ENCODE data around the gene SCARB1.
A peak's percentile ranks its signal among the peaks of the same experiment; 100 is the strongest.

Gene SCARB1

DNA sequence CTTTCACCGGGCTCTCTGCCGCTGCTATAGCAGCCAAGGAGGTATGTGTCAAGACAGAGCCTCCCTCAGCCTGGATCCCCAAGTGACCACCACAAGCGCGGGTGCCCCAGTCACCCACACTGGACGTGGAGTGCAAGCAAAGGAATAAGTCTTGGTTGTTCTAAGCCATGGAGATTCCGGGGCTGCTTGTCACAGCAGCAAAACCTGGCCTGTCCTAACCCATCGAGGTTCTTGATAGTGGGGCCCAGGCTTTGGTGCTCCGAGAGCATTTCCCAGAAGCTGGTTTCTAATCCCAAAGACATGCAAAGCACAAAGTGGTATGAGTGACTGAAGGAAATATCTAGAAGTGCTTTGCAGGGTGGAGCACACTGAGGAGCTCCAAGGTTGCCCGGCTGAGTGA is 51.3 kb downstream of the SCARB1 start:
- TF ChIP-seq, protein P1, sequence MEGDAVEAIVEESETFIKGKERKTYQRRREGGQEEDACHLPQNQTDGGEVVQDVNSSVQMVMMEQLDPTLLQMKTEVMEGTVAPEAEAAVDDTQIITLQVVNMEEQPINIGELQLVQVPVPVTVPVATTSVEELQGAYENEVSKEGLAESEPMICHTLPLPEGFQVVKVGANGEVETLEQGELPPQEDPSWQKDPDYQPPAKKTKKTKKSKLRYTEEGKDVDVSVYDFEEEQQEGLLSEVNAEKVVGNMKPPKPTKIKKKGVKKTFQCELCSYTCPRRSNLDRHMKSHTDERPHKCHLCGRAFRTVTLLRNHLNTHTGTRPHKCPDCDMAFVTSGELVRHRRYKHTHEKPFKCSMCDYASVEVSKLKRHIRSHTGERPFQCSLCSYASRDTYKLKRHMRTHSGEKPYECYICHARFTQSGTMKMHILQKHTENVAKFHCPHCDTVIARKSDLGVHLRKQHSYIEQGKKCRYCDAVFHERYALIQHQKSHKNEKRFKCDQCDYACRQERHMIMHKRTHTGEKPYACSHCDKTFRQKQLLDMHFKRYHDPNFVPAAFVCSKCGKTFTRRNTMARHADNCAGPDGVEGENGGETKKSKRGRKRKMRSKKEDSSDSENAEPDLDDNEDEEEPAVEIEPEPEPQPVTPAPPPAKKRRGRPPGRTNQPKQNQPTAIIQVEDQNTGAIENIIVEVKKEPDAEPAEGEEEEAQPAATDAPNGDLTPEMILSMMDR (IDR thresholded peaks at IDR 0.05) = no peak
- TF ChIP-seq ZFX (IDR thresholded peaks at IDR 0.05; ENCODE audit: borderline replicate concordance) = no peak
- no peak overlapping the region for H3K27ac ChIP-seq

DNA sequence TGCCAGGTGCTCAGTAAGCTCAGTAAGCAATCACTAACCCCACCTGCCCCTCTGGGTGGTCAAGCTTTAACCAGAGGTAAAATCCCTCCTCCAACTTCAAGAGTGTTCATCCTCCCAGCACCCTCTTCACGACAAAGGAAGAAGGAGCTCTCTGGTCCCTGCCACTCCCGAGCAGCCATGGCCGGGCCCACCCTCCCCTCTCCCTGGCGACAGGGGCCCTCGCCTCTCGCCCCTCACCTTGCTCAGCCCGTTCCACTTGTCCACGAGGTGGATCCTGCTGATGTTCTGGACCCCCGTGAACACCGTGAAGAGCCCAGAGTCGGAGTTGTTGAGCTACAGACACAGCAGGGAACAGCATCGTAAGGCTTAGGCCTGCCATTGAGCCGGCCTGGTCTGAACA is 52.0 kb downstream of the SCARB1 start:
- H3K27ac ChIP-seq = no peak overlapping the region
- no peak for TF ChIP-seq ZFX (IDR thresholded peaks at IDR 0.05; ENCODE audit: borderline replicate concordance)

DNA sequence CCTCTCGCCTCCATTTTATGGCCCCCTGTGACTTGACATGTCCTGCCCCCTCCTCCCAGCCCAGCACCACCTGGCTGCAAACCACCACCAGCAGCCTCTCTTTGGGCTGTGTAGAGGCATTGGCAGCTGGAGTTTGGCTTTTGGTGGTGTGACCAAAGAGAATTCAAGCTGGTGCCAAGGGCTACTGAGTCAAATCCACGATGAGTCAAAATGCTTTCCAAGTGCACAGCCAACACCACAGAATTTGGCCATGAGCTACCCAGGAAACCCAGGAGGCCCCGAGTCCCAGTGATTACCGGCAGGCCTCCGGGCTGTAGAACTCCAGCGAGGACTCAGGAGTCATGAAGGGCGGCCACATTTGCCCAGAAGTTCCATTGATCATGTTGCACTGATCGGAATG is 53.8 kb downstream of the SCARB1 start:
- no peak overlapping the region for H3K27ac ChIP-seq
- TF ChIP-seq ZFX (IDR thresholded peaks at IDR 0.05; ENCODE audit: borderline replicate concordance) = no peak
- TF ChIP-seq, protein P1 (IDR thresholded peaks at IDR 0.05) = no peak

DNA sequence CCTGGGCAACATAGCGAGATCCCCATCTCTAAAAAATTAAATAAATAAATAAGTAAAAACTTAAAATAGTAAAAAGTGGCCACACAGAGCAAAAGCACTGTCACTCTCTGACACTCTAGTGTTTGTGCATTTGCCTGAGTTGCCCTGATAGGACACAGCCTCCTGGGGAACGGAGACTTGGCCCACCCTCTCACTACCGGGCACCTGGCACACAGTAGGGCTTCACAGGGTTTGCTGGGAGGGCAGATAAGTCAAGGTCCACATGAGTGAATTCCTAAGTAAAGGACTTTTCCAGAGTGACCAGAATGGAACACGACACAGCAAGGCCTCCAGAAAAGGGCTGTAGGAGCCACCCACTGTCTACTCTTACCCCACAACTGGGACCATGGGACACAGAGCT is 54.3 kb downstream of the SCARB1 start:
- TF ChIP-seq, protein P1 (IDR thresholded peaks at IDR 0.05) = no peak
- TF ChIP-seq ZFX (IDR thresholded peaks at IDR 0.05; ENCODE audit: borderline replicate concordance) = no peak
- H3K27ac ChIP-seq = no peak overlapping the region

DNA sequence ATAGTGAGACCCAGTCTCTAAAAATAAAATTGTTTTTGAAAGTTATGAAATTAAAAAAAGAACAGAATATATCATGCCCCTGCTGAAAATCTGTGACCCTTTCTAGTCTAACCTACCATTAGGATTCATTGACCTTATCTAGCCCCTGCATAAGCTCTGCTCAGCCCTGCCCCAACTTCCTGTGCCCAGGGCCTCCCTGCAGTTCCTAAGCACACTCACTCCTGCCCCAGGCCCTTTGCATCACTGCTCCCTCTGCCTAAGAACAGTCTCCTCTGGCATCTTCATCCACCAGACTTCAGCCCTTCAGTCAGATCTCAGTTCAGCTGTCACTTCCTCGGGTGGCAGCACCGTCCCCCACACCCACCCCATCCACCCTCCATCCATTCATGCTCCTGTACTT is 55.4 kb downstream of the SCARB1 start:
- TF ChIP-seq, protein P1 (IDR thresholded peaks at IDR 0.05) = no peak
- TF ChIP-seq ZFX (IDR thresholded peaks at IDR 0.05; ENCODE audit: borderline replicate concordance) = no peak
- no peak overlapping the region for H3K27ac ChIP-seq

DNA sequence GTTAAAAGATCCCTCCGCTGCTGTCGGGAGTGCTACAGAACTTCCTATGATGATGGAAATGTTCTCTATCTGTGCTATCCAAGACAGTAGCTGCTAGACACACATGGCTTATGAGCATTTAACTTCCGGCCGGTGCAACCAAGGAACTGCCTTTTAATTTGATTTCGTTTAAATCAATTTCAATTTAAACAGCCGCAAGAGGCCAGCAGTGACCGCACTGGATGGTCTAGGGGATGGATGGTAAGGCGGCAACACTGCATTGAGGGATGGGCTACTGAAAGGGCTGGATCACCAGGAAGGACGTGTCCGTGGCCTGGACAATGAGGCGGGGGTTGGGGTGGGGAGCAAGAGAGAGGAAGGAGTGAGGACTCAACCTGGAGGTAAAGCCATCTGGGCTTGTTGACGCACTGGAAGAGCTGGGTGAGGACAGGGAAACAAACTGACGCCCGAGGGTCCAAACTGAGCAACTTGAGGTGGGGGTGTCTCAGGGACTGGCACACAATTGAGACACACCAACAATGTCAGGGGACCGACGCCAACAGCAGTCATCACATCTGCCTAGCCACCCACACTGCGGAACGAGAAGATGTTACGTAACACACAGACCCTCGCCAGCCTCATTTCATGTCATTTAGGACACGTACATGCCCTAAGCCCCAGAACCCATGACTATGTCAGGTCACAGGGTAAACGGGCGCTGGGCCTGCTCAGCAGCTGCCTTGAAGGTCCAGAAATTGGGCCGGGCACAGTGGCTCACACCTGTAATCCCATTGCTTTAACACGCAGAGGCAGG is 57.6 kb downstream of the SCARB1 start:
- TF ChIP-seq ZFX (IDR thresholded peaks at IDR 0.05; ENCODE audit: borderline replicate concordance) = no peak
- TF ChIP-seq, protein P1 (IDR thresholded peaks at IDR 0.05) = no peak
- no peak overlapping the region; the same call in 1 of the 2 replicates for H3K27ac ChIP-seq

DNA sequence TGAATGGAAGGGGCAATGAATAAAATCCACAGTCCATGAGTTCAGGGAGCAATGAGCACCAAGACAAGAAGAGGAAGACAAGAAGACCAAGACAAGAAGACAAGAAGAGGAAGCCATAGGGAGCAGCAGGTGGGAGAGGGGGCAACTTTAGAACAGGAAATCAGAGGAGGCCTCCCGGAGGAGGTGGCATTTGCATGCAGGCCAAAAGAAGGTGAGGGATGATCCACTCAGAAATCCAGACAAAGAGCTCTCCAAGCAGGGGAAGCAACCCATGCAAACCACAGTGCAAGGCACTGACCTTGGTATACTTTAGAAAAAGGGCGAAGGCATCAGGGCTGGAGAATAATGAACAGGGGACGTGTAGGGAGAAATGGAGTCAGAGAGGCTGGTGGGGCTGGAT is 58.6 kb downstream of the SCARB1 start:
- peak overlapping the region; percentile 15; the same call in 1 of the 2 replicates for H3K27ac ChIP-seq
- no peak for TF ChIP-seq ZFX (IDR thresholded peaks at IDR 0.05; ENCODE audit: borderline replicate concordance)
- TF ChIP-seq, protein P1 (IDR thresholded peaks at IDR 0.05) = no peak

Data from 22Rv1 (cell line).